HepG2 (cell line): ENCODE data around the gene MRPL2. TPM values are rescaled to one million over a fixed set of nuclear protein-coding genes. Genes with fewer than 3 reads are reported as not detected.
A peak's percentile ranks its signal among the peaks of the same experiment; 100 is the strongest.

ENCODE experiments used
- ARHGAP35 ChIP-seq: sonication (generic); formaldehyde crosslinking; IDR thresholded peaks from 2 replicates; pipeline ENCODE4 v1.9.0; 2022; ENCODE audit warnings: mild to moderate bottlenecking, inconsistent platforms, moderate library complexity, missing genetic modification reagents, borderline replicate concordance
- CEBPB ChIP-seq: IDR thresholded peaks from 2 replicates; pipeline ENCODE4 v1.6.1; 2011; ENCODE audit warnings: low read depth, low read length, improper control_type of control experiment, borderline replicate concordance
- DR1 ChIP-seq: sonication (generic); formaldehyde crosslinking; IDR thresholded peaks from 2 replicates; pipeline ENCODE4 v1.8.0; 2021; ENCODE audit warnings: mild to moderate bottlenecking, missing genetic modification reagents, inconsistent platforms
- ELF3 ChIP-seq: IDR thresholded peaks from 2 replicates; pipeline ENCODE4 v1.6.1; 2016; ENCODE audit warnings: missing genetic modification reagents, missing compliant biosample characterization
- ERF ChIP-seq: IDR thresholded peaks from 2 replicates; pipeline ENCODE4 v1.6.1; 2018; ENCODE audit warnings: missing biosample characterization, missing genetic modification reagents
- GTF3A ChIP-seq: sonication (generic); formaldehyde crosslinking; conservative IDR thresholded peaks from 2 replicates; pipeline ENCODE4 v1.4.0; 2020; ENCODE audit warnings: mild to moderate bottlenecking, missing genetic modification reagents
- HNRNPK ChIP-seq: fragments of 200-400 bp; formaldehyde crosslinking; IDR thresholded peaks from 2 replicates; pipeline ENCODE4 v1.6.1; 2018; ENCODE audit warnings: low read length, low read depth, moderate library complexity, mild to moderate bottlenecking; ENCODE audit not compliant: poor library complexity, severe bottlenecking
- HOXA7 ChIP-seq: sonication (generic); formaldehyde crosslinking; IDR thresholded peaks from 2 replicates; pipeline ENCODE4 v1.8.1; 2022; ENCODE audit warnings: mild to moderate bottlenecking, missing genetic modification reagents, moderate library complexity
- IRF2 ChIP-seq: IDR thresholded peaks from 2 replicates; pipeline ENCODE4 v1.6.1; 2018; ENCODE audit warnings: missing genetic modification reagents, missing compliant biosample characterization
- MBD4 ChIP-seq: IDR thresholded peaks from 2 replicates; pipeline ENCODE4 v1.6.1; 2012; ENCODE audit warnings: low read length, inconsistent platforms, borderline replicate concordance
- MED13 ChIP-seq: sonication (generic); formaldehyde crosslinking; IDR thresholded peaks from 2 replicates; pipeline ENCODE4 v1.5.0; 2020; ENCODE audit warnings: missing genetic modification reagents
- PHF20 ChIP-seq: sonication (generic); formaldehyde crosslinking; IDR thresholded peaks from 2 replicates; pipeline ENCODE4 v1.5.0; 2020; ENCODE audit warnings: mild to moderate bottlenecking, missing genetic modification reagents
- PPARG ChIP-seq: conservative IDR thresholded peaks from 2 replicates; pipeline ENCODE4 v1.6.1; 2016; ENCODE audit warnings: missing biosample characterization, missing genetic modification reagents
- PRPF4 ChIP-seq: fragments of 200-400 bp; formaldehyde crosslinking; IDR thresholded peaks from 2 replicates; pipeline ENCODE4 v1.6.1; 2016; ENCODE audit warnings: low read length, low read depth; ENCODE audit not compliant: poor library complexity, severe bottlenecking
- RAD51 ChIP-seq: fragments of 450-650 bp; IDR thresholded peaks from 2 replicates; pipeline ENCODE4 v1.6.1; 2016; ENCODE audit warnings: borderline replicate concordance
- RBM22 ChIP-seq: fragments of 200-400 bp; formaldehyde crosslinking; optimal IDR thresholded peaks from 2 replicates; pipeline ENCODE3; 2017; ENCODE audit warnings: mild to moderate bottlenecking, low read length, moderate library complexity
- THYN1 ChIP-seq: sonication (generic); formaldehyde crosslinking; IDR thresholded peaks from 2 replicates; pipeline ENCODE4 v1.8.1; 2023; ENCODE audit warnings: low read depth, mild to moderate bottlenecking, moderate library complexity, missing genetic modification reagents, borderline replicate concordance
- ZFP90 ChIP-seq: sonication (generic); formaldehyde crosslinking; IDR thresholded peaks from 2 replicates; pipeline ENCODE4 v1.8.0; 2022; ENCODE audit warnings: missing genetic modification reagents, mild to moderate bottlenecking, inconsistent platforms, borderline replicate concordance
- ZNF264 ChIP-seq: sonication (generic); formaldehyde crosslinking; IDR thresholded peaks from 2 replicates; pipeline ENCODE4 v1.4.0; 2020; ENCODE audit warnings: missing genetic modification reagents
- ZNF496 ChIP-seq: sonication (generic); formaldehyde crosslinking; IDR thresholded peaks from 2 replicates; pipeline ENCODE4 v1.8.1; 2023; ENCODE audit warnings: mild to moderate bottlenecking, moderate library complexity, missing genetic modification reagents; ENCODE audit not compliant: insufficient replicate concordance
- ZSCAN20 ChIP-seq: sonication (generic); formaldehyde crosslinking; IDR thresholded peaks from 2 replicates; pipeline ENCODE4 v1.4.0; 2020; ENCODE audit warnings: missing genetic modification reagents, mild to moderate bottlenecking, borderline replicate concordance
- polyA plus RNA-seq, 8 experiments: library from polyadenylated mRNA; depleted of rRNA in 3 of 8; stranded (reverse) in 7 of 8; unstranded in 1 of 8; fragments of >200 nt; fragmentation: Illumina TruSeq in 4 of 8; extraction: Trizol in 4 of 8; gene quantifications; 2 replicates each; pipeline versions ENCODE4 v1.2.1 to v1.2.3, GENCODE V29; 2011 to 2016; ENCODE audit warnings: low read depth in 4 of 8, missing spikeins in 1 of 8, mixed read lengths in 1 of 8; ENCODE audit not compliant: insufficient read depth in 1 of 8
- total RNA-seq, 5 experiments: library from RNA; depleted of rRNA; stranded (reverse); fragments of >200 nt; fragmentation: Illumina TruSeq; extraction: Trizol; gene quantifications; 2 replicates each; pipeline ENCODE4 v1.2.3, GENCODE V29; 2016; ENCODE audit warnings: low read depth in 1 of 5
- TF ChIP-seq, protein P1 (sequence below): sonication (generic); formaldehyde crosslinking; IDR thresholded peaks from 2 replicates; pipeline ENCODE4 v1.5.0; 2020; ENCODE audit warnings: missing genetic modification reagents, mild to moderate bottlenecking, borderline replicate concordance
- TF ChIP-seq, protein P2 (sequence below): IDR thresholded peaks from 2 replicates; pipeline ENCODE4 v1.6.1; 2016; ENCODE audit warnings: mild to moderate bottlenecking, missing biosample characterization, missing genetic modification reagents
- TF ChIP-seq, protein P3 (sequence below): sonication (generic); formaldehyde crosslinking; IDR thresholded peaks from 2 replicates; pipeline ENCODE4 v1.4.0; 2020; ENCODE audit warnings: mild to moderate bottlenecking, missing genetic modification reagents
- TF ChIP-seq, protein P4 (sequence below): sonication (generic); formaldehyde crosslinking; IDR thresholded peaks from 2 replicates; pipeline ENCODE4 v1.4.0; 2020; ENCODE audit warnings: missing genetic modification reagents
- TF ChIP-seq, protein P5 (sequence below): sonication (generic); formaldehyde crosslinking; IDR thresholded peaks from 2 replicates; pipeline ENCODE4 v1.4.0; 2020; ENCODE audit warnings: missing genetic modification reagents

Gene MRPL2
- total and polyA plus RNA-seq, 2 of the 13 experiments (the other 11 are each of a cell fraction or from before 2014, with no cell fraction given): 56.8 to 65.6 TPM

DNA sequence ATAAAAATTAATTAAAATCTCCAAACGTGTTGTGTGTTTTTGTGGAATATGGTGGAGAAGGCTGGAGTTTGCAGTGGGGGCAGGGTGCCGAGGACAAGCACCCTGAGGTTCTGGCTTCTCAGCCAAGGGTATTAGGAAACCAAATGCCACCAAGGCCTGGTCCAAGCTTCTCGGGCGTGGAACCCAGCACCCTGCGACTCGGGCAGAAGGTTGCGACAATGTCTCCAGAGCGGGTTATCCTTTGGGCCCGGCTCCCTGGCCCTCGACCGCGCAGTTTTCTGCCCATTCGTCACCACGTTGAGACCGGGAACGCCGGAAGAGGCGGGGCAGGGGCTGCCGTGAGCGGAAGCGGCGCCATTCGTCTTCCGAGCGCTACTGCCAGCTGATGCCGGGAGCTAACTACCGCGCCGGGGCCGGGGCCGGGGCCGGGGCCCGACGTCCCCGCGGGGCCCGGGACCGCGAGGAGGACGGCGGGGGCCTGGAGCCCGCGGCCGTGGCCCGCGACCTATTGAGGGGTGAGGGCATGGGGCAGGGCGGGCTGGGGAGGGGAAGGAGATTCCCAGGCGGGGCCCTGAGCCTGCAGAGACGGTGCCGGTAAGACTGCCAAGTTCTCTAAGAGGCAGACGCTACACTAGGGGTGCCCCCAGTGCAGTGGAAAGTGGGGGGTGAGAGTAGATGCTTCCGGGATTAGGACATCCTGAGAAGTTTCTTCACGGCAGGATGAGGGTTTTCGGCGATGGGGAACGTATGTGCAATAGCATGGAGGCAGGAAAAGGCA is 37.8 kb downstream of the MRPL2 start, which contains the start of gene RRP36 (continued):
- TF ChIP-seq RAD51: no peak
- TF ChIP-seq ARHGAP35 (CRISPR knock-in tag): no peak
- TF ChIP-seq CEBPB: no peak; the same call in 1 of the 2 replicates
- peak; percentile 71; the same call in 1 of the 2 replicates for TF ChIP-seq DR1
- TF ChIP-seq, protein P1, sequence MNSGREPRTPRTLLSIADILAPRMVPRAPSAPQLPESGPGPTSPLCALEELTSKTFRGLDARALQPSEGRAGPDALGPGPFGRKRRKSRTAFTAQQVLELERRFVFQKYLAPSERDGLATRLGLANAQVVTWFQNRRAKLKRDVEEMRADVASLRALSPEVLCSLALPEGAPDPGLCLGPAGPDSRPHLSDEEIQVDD (CRISPR knock-in tag): no peak
- TF ChIP-seq HOXA7 (CRISPR knock-in tag): no peak
- TF ChIP-seq IRF2 (CRISPR knock-in tag): peak; percentile 27; the same call in 1 of the 2 replicates
- no peak for TF ChIP-seq THYN1 (CRISPR knock-in tag)
- peak; percentile 76; the same call in 1 of the 2 replicates for TF ChIP-seq ERF (CRISPR knock-in tag)
- TF ChIP-seq, protein P2, sequence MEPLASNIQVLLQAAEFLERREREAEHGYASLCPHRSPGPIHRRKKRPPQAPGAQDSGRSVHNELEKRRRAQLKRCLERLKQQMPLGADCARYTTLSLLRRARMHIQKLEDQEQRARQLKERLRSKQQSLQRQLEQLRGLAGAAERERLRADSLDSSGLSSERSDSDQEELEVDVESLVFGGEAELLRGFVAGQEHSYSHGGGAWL: no peak
- TF ChIP-seq HNRNPK: no peak
- TF ChIP-seq, protein P3, sequence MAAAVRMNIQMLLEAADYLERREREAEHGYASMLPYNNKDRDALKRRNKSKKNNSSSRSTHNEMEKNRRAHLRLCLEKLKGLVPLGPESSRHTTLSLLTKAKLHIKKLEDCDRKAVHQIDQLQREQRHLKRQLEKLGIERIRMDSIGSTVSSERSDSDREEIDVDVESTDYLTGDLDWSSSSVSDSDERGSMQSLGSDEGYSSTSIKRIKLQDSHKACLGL (CRISPR knock-in tag): peak; percentile 44
- peak; percentile 84 for TF ChIP-seq PHF20 (CRISPR knock-in tag)
- TF ChIP-seq PPARG (CRISPR knock-in tag): no peak
- TF ChIP-seq, protein P4, sequence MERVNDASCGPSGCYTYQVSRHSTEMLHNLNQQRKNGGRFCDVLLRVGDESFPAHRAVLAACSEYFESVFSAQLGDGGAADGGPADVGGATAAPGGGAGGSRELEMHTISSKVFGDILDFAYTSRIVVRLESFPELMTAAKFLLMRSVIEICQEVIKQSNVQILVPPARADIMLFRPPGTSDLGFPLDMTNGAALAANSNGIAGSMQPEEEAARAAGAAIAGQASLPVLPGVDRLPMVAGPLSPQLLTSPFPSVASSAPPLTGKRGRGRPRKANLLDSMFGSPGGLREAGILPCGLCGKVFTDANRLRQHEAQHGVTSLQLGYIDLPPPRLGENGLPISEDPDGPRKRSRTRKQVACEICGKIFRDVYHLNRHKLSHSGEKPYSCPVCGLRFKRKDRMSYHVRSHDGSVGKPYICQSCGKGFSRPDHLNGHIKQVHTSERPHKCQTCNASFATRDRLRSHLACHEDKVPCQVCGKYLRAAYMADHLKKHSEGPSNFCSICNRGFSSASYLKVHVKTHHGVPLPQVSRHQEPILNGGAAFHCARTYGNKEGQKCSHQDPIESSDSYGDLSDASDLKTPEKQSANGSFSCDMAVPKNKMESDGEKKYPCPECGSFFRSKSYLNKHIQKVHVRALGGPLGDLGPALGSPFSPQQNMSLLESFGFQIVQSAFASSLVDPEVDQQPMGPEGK: no peak
- no peak for TF ChIP-seq ZNF264 (CRISPR knock-in tag)
- TF ChIP-seq RBM22: peak; percentile 78
- TF ChIP-seq ZNF496: no peak
- TF ChIP-seq ZSCAN20 (CRISPR knock-in tag): 0 out of 2 replicates have a peak, but pooled peaks have one; percentile 25
- TF ChIP-seq MBD4: no peak
- no peak for TF ChIP-seq GTF3A
- TF ChIP-seq ELF3 (CRISPR knock-in tag): no peak; the same call in 1 of the 2 replicates
- peak; percentile 57; the same call in 1 of the 2 replicates for TF ChIP-seq MED13 (CRISPR knock-in tag)
- no peak for TF ChIP-seq PRPF4
- TF ChIP-seq ZFP90 (CRISPR knock-in tag): peak; percentile 90
- TF ChIP-seq, protein P5, sequence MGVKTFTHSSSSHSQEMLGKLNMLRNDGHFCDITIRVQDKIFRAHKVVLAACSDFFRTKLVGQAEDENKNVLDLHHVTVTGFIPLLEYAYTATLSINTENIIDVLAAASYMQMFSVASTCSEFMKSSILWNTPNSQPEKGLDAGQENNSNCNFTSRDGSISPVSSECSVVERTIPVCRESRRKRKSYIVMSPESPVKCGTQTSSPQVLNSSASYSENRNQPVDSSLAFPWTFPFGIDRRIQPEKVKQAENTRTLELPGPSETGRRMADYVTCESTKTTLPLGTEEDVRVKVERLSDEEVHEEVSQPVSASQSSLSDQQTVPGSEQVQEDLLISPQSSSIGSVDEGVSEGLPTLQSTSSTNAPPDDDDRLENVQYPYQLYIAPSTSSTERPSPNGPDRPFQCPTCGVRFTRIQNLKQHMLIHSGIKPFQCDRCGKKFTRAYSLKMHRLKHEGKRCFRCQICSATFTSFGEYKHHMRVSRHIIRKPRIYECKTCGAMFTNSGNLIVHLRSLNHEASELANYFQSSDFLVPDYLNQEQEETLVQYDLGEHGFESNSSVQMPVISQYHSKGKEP (CRISPR knock-in tag): no peak
